Retinal pigment epithelial cell (primary cell): ENCODE measurements around the gene NPB.

Source experiments
- DNase-seq: peaks from one replicate; pipeline ENCODE4 v3.0.0-alpha.2; 2010; ENCODE audit warnings: low read depth
- H3K4me3 ChIP-seq: 2 replicates; pipeline ENCODE4 v1.5.1; 2011; ENCODE audit warnings: mild to moderate bottlenecking, low read length, control low read depth, moderate library complexity
- CTCF ChIP-seq: conservative IDR thresholded peaks from 2 replicates; pipeline ENCODE4 v1.5.1; 2011; ENCODE audit warnings: low read depth, low read length, control low read depth, inconsistent platforms

The NPB gene

GRCh38 chr17:81860756-81861568, 41.1 kb upstream of the NPB start:
- peak overlapping the region; percentile 78 for H3K4me3 ChIP-seq
- TF ChIP-seq CTCF, result peak; percentile 7
- DNase-seq, result peak; percentile 100

GRCh38 chr17:81863123-81863675, 38.8 kb upstream of the NPB start:
- DNase-seq, result no peak

GRCh38 chr17:81863833-81864768, 37.9 kb upstream of the NPB start:
- no peak overlapping the region for H3K4me3 ChIP-seq
- TF ChIP-seq CTCF, result no peak
- DNase-seq, result no peak

More at GRCh38 chr17:81863123-81863675, 38.8 kb upstream of the NPB start:
- H3K4me3 ChIP-seq, result no peak overlapping the region
- no peak for TF ChIP-seq CTCF

- no peak for TF ChIP-seq CTCF
- no peak overlapping the region for H3K4me3 ChIP-seq
- DNase-seq, result no peak
Measured at GRCh38 chr17:81865358-81865732, 36.7 kb upstream of the NPB start.

GRCh38 chr17:81865733-81866439, 36.2 kb upstream of the NPB start:
- DNase-seq, result no peak
- TF ChIP-seq CTCF, result no peak
- H3K4me3 ChIP-seq, result no peak overlapping the region

GRCh38 chr17:81866440-81867169, 35.4 kb upstream of the NPB start:
- no peak overlapping the region for H3K4me3 ChIP-seq
- DNase-seq, result no peak
- TF ChIP-seq CTCF, result no peak
